G401 (cell line): ENCODE measurements around the gene CYP2C19. TPM values are rescaled to one million over a fixed set of nuclear protein-coding genes. Genes with fewer than 3 reads are reported as not detected.
"Not testable (repeated sequence)": the region's sequence is repeated elsewhere in the genome, so short reads cannot be mapped to it uniquely, and the experiment has no call there.

ENCODE experiments used
- DNase-seq: peaks from one replicate; pipeline ENCODE4 v3.0.0-alpha.2; 2015; ENCODE audit warnings: low spot score
- in situ Hi-C: cut with HindIII; loops from 2 replicates; pipeline ENCODE4 v1.10.0; 2016; ENCODE audit warnings: low sequenced_read_pairs, mixed read lengths
- total RNA-seq: library from RNA; depleted of rRNA; stranded (reverse); fragments of >200 nt; shearing (Covaris generic); gene quantifications from 2 replicates; pipeline ENCODE4 v1.2.3, GENCODE V29; 2014; rRNA removed

The CYP2C19 gene
- not detected in 2 replicates for total RNA-seq

GRCh38 chr10:94762393-94762792 is at the start of gene CYP2C19:
CYP2C19 (plus strand) TSS chr10:94762681; CDS start chr10:94762706, 25 bp downstream.
- DNase-seq, result no peak
- in situ Hi-C loops, result no loop called here

GRCh38 chr10:94725871-94726270 is 36.6 kb upstream of the CYP2C19 start:
- no peak for DNase-seq
- in situ Hi-C loops, result no loop called here

- in situ Hi-C loops, result no loop called here
- DNase-seq, result no peak
Observed at GRCh38 chr10:94735197-94735596, 27.3 kb upstream of the CYP2C19 start.

- DNase-seq, result no peak
- in situ Hi-C loops, result no loop called here
Observed at GRCh38 chr10:94738588-94738987, 23.9 kb upstream of the CYP2C19 start.

- in situ Hi-C loops, result no loop called here
- DNase-seq, result no peak
Observed at GRCh38 chr10:94747137-94747536, 15.3 kb upstream of the CYP2C19 start.

- in situ Hi-C loops, result no loop called here
- DNase-seq, result no peak
Observed at GRCh38 chr10:94747838-94748237, 14.6 kb upstream of the CYP2C19 start.

- in situ Hi-C loops, result no loop called here
- no peak for DNase-seq
Observed at GRCh38 chr10:94757916-94758315, 4.6 kb upstream of the CYP2C19 start.

GRCh38 chr10:94760586-94761178 is 1.8 kb upstream of the CYP2C19 start:
- no peak for DNase-seq
- in situ Hi-C loops, result no loop called here

GRCh38 chr10:94775425-94775824 is 12.9 kb downstream of the CYP2C19 start:
- DNase-seq, in situ Hi-C loops: not testable (repeated sequence)

GRCh38 chr10:94777886-94778458 is 15.5 kb downstream of the CYP2C19 start:
- no peak for DNase-seq
- in situ Hi-C loops, result no loop called here

GRCh38 chr10:94780844-94781243 is 18.4 kb downstream of the CYP2C19 start:
- in situ Hi-C loops, result no loop called here

GRCh38 chr10:94784256-94784655 is 21.8 kb downstream of the CYP2C19 start:
- in situ Hi-C loops, result no loop called here
- no peak for DNase-seq

More at GRCh38 chr10:94780844-94781243, 18.4 kb downstream of the CYP2C19 start:
- no peak for DNase-seq

GRCh38 chr10:94785211-94785610 is 22.7 kb downstream of the CYP2C19 start:
- no peak for DNase-seq
- in situ Hi-C loops, result no loop called here

GRCh38 chr10:94800551-94800950 is 38.1 kb downstream of the CYP2C19 start:
- in situ Hi-C loops, result not testable (repeated sequence)

GRCh38 chr10:94803307-94803706 is 40.8 kb downstream of the CYP2C19 start:
- no peak for DNase-seq

More at GRCh38 chr10:94800551-94800950, 38.1 kb downstream of the CYP2C19 start:
- not testable (repeated sequence) for DNase-seq

GRCh38 chr10:94830025-94830424 is 67.5 kb downstream of the CYP2C19 start:
- in situ Hi-C loops, DNase-seq: not testable (repeated sequence)

More at GRCh38 chr10:94803307-94803706, 40.8 kb downstream of the CYP2C19 start:
- in situ Hi-C loops, result no loop called here

- DNase-seq, result no peak
- in situ Hi-C loops, result no loop called here
Observed at GRCh38 chr10:94846204-94846603, 83.7 kb downstream of the CYP2C19 start.

- in situ Hi-C loops, result no loop called here
- DNase-seq, result no peak
Observed at GRCh38 chr10:94850766-94851165, 88.3 kb downstream of the CYP2C19 start.

GRCh38 chr10:94851263-94851662 is 88.8 kb downstream of the CYP2C19 start:
- no peak for DNase-seq
- in situ Hi-C loops, result no loop called here

GRCh38 chr10:94852438-94852837 is 90.0 kb downstream of the CYP2C19 start:
- in situ Hi-C loops, result no loop called here
- no peak for DNase-seq

GRCh38 chr10:94853065-94853464 is 90.6 kb downstream of the CYP2C19 start:
- in situ Hi-C loops, result no loop called here
- DNase-seq, result no peak
